HCT116 (cell line): ENCODE measurements around the gene PPHLN1.

Experiments
- POLR2A ChIP-seq: IDR thresholded peaks from 2 replicates; pipeline ENCODE4 v1.7.0; 2011; ENCODE audit warnings: borderline replicate concordance; ENCODE audit not compliant: insufficient read depth, insufficient read length; ENCODE audit errors: extremely low read depth
- ZNF274 ChIP-seq: fragments of 200-500 bp; sonication (Bioruptor generic); IDR thresholded peaks from 2 replicates; pipeline ENCODE4 v1.6.1; 2014; ENCODE audit warnings: mild to moderate bottlenecking, low read depth, low read length, inconsistent platforms

DNA sequence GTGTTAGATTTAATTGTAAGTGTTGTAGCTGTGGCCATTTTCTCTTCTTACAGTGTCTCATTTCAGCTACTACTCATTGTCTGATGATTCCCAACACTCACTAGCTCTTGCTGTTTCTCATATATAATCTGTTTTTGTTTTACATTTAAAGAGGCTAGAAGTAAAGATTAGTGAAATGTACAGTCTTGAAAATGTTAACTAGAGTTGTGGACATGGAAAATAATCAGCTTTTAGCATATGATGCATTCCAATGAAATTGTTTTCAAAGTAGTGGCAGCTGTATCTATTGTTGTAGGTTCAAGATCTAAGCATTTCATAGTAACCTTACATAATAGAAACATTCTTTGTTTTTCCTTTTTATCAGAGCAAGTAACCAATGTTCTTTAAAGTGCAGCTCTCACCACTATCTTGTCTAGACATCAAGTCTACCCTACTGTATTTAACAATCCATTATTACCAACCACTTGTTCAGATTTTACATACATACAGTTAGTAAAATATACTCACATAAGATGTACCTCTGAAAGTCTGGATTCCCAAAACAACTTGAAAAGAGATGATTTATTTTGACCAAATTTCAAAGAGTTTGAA is 76.9 kb downstream of the PPHLN1 start:
- TF ChIP-seq ZNF274 = no peak
- TF ChIP-seq POLR2A = no peak
